Right ventricle myocardium superior (tissue), 1 donor: ENCODE results near the gene USP20. TPM values are rescaled to one million over a fixed set of nuclear protein-coding genes. Genes with fewer than 3 reads are reported as not detected.

Experiments used
- ATAC-seq: fragments of 200-7000 bp; cut with Tn5 transposase; one replicate; pipeline ENCODE4 v1.9.1; 2020; ENCODE audit warnings: mild to moderate bottlenecking; ENCODE audit not compliant: poor library complexity
- DNase-seq: peaks from one replicate; pipeline ENCODE4 v3.0.0-alpha.2; 2020
- intact Hi-C: fragments of 100-400 bp; cut with DNase I; formaldehyde crosslinking; loops from one replicate; pipeline ENCODE4 v1.11.2; 2022
- microRNA-seq: library from miRNA; unstranded; fragments of <30 nt; microRNA quantifications from one replicate; pipeline ENCODE4 v1.2.0, GENCODE V29; 2020
- total RNA-seq: library from RNA; stranded (reverse); fragmentation: NEBNext Ultra II Directional; extraction: Animal tissue kit (Norgen Biotek cat#: 25700); gene quantifications from one replicate; pipeline ENCODE4 v1.2.1, GENCODE V29; 2021
- donor health status: DM: no; HTN: yes; CAD: no; lungs with severe emphysema.

The USP20 gene
- total RNA-seq, 1 donor from 2014 or later, result 10.4 TPM

DNA sequence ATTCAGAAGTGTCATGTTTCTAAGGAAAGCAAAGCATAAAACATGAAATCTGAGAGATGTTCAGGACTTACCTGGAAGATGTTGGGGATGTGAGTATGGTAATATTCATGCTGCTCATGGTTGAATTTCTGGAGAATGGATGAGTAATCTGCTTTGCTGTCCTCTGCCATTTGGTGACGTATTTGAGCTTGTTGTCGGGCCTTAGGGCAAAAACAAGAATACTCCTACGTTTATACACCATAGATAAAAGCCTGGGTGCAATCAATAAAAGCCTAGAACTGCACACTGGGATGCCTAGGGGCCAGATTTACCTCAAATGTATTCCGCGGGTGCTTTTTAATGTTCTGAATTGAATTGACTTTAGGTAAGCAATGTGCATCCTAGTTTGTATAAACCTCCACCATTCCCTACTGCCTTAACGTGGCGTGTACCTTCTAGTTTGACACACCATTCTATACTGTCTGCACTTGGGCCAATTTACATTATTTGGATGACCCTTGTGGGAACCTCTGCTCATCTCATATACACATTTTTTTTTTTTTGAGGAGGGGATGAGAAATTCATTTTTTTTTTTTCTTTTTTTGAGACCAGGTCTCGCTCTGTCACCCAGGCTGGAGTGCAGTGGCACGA lies 94.4 kb downstream of the USP20 start:
- no peak for ATAC-seq
- intact Hi-C loops, result no loop called here

DNA sequence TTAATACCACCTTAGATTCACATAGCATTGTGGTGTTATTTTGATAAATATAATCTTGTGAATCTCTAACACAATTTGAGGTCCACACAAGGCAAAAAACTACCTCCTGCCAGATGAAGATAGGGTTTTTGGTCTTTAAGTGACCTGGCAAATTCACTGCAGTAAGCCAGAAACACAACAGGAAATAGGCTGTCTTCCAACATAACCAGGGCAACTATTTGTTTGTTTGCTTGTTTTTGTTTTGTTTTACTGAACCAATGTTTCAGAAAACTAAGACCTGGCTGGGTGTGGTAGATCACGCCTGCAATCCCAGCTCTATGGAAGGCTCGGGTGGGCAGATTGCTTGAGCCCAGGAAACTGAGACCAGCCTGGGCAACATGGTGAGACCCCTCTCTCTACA lies 95.5 kb downstream of the USP20 start:
- DNase-seq, result no peak
- intact Hi-C loops, result no loop called here
- ATAC-seq, result no peak

More for the DNA sequence above, 94.4 kb downstream of the USP20 start:
- DNase-seq, result no peak

Small RNA genes within 50 kb of the gene (microRNA-seq; reads per million reads assigned to microRNA genes)
- gene MIR6855, result not detected

Other genes starting within 250 kb of the USP20 start
- gene C9orf50, start 214.4 kb upstream of the USP20 start, total RNA-seq, result not detected
- 66.7 TPM for gene NTMT1, start 209.3 kb upstream of the USP20 start, total RNA-seq
- gene ASB6, start 193.3 kb upstream of the USP20 start, total RNA-seq, result 7.9 TPM
- 0.89 TPM for gene PRRX2, start 169.8 kb upstream of the USP20 start, total RNA-seq
- 4.5 TPM for gene PTGES, start 82.4 kb upstream of the USP20 start, total RNA-seq
- gene TOR1B, start 32.3 kb upstream of the USP20 start, total RNA-seq, result 10.0 TPM
- 12.0 TPM for gene TOR1A, start 11.3 kb upstream of the USP20 start, total RNA-seq
- 31.4 TPM for gene C9orf78, start 183 bp upstream of the USP20 start, total RNA-seq
- 21.5 TPM for gene FNBP1, start 207.7 kb downstream of the USP20 start, total RNA-seq
- gene GPR107, start 218.4 kb downstream of the USP20 start, total RNA-seq, result 20.4 TPM